Medulla oblongata (tissue), 1 donor: Measurements from ENCODE around the gene MAP3K1.
"Not testable (repeated sequence)": the region's sequence is repeated elsewhere in the genome, so short reads cannot be mapped to it uniquely, and the experiment has no call there.

Experiments used
- DNase-seq: peaks from one replicate; pipeline ENCODE4 v3.0.0-alpha.2; 2015; ENCODE audit errors: extremely low spot score

MAP3K1 gene

DNA sequence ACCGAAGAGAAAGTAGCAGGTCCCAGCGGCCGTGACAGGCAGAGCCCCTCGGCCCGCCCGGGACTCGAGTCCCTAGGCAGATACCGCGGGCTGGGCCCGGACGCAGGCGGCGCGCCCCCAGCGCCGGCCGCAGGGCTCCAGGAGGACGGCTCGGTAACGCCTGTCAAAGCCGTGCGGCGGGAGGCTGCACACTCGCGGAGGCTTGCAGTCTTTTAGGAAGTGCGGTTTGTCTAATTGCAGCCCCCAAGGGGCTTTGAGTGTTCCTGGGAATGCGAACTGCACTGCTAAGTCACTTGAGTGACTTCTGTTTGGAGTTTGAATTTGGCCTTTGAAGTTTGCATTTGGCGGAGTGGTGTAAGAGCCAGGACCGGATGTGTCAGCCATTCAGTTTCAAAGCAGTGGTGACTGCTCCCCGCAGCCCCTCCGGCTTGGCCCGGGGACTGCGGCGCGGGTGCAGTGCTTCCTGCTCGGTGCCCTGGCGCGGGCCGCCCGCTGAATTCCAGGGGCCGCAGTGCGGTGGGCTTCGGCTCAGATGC lies 1.3 kb downstream of the MAP3K1 start:
- peak; percentile 70 for DNase-seq

DNA sequence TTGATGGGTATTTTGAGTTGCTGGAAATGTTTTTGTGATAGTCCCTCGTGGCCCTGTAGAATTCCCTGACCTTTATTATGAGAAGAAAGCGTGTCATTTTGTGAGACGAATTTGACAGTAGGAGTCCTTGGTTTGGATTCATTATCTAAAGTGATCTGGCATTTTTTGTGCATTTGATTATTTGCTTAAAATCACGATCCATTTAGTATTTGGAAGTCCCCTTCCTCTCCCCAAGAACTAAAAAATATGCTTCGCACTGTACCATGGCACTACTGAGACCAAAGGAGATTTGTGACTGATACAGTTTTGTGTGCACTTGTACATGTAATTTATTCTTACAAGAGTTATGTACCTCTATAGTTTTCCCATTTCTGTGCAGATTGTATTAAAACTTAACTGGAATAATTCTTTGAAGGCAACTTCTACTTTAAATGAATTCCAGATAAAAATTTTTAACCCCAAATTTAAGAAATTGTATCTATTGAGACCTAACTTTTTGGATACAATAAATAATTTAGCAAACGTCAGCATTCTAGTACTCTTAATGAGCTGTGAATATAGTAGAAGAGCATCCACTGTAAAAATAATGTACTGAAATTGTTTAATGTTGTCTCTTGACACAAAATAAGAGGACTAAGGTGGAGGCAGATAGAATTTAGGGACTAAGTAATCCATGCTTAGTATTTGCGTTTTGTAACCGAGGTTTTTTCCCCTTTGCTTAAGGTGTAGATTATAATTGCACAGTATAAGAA lies 2.1 kb downstream of the MAP3K1 start:
- DNase-seq, result no peak

DNA sequence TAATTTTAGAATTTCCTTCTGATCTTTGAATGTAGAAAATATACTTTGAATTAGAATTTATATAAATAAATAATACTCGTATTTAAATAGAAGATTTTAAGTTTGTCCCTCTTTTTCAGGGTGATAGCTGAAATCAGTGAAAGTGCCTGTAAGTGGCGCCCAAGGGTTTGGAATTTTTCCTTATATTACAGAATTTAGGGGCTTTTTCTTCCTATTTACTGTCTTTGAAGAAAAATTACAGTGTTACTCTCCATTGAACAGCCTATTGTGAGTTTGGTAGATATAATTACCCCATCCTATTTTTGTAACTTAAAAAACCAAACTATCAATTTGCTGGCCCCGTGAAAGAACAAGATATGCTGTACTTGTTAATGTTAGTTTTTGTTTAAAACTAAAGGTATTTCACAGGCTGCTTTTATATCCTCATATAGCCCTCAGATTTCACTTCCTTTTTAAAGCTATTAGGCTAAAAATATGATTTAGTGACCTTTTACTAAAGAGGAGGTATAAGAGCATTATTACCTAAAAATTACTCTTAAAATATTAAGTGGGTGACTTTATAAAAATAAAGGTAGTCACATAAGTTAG lies 3.2 kb downstream of the MAP3K1 start:
- no peak for DNase-seq

DNA sequence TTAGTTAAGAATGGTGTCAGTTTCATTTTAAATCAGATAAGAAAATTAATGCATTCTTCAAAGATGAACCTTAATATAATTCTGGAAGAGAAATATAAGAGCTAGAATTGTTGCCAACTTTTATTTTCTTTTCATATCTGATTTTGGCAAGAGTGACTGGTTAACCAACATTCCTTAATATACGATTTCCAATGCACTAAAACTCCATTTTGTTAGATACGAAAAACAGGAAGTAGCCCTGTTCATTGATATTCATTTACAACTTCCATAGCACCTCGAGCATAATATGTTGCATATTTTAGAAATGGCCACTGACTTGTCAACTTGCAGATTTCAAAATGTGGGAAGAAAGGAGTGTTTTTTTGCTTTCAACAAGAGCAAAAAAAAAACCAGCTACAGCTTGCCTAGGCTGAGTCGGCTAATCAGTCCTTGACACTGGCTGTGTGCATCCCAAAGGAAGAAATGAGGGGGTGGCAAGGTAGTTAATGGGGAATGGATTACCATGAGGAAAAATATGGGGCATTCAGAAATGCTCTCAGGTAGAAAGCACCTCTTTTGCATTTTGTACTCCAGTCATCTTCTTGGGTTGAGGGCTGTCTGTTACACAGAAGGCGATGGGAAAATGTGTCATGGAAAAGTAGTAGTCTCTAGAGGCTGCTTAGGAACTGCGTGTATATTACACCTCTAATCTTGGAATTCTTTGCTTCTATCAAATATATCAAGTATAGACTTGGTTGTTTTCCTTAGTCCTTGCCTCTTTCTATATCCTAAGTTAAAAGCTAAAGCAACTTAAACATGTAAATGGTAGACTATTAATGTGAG lies 3.9 kb downstream of the MAP3K1 start:
- DNase-seq, result no peak

GRCh38 chr5:56821868-56822267 lies 6.5 kb downstream of the MAP3K1 start:
- DNase-seq, result not testable (repeated sequence)

GRCh38 chr5:56822981-56823380 lies 7.6 kb downstream of the MAP3K1 start:
- DNase-seq, result peak; percentile 47

DNA sequence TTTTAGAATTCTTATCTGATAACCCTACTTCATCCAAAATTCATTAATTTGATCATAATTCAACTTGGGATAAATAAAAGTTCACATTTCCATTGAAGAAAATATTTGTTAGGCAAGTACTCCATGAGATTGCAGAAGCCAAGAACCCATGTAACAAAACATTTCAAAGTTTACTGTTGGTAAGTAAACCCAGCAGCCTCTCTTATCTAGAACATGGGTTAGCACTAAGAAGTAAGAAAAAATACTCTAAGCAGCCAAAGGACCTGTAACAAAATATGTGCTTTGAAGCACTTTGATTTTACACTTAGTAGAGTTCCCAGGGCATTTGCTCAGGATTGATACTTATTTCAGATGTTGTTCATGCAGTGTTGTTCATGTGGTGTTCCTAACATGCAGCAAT lies 8.7 kb downstream of the MAP3K1 start:
- no peak for DNase-seq

- no peak for DNase-seq
These were observed 10.0 kb downstream of the MAP3K1 start for GRCh38 chr5:56825222-56825824.

DNA sequence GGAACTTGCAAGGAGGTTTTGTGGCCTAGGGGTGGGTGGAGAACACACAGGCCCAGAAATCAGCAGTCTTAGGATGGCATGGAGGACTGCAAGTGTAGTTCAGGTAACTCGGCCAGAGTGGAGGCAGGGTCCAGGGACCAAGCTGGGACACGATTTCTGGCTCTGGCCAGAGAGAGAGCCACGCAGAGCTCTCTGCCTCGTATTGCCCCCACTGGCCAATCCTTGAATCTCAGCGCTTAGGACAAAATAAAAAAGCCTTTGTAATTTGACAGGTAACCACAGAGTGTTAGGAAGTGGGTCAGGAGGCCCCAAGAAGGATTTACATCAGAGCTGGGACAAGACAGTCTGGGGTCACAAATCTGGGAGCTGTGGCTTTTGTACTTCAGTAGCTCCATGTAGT lies 11.7 kb downstream of the MAP3K1 start:
- no peak for DNase-seq

- no peak for DNase-seq
These were observed 12.6 kb downstream of the MAP3K1 start for GRCh38 chr5:56827924-56828323.

DNA sequence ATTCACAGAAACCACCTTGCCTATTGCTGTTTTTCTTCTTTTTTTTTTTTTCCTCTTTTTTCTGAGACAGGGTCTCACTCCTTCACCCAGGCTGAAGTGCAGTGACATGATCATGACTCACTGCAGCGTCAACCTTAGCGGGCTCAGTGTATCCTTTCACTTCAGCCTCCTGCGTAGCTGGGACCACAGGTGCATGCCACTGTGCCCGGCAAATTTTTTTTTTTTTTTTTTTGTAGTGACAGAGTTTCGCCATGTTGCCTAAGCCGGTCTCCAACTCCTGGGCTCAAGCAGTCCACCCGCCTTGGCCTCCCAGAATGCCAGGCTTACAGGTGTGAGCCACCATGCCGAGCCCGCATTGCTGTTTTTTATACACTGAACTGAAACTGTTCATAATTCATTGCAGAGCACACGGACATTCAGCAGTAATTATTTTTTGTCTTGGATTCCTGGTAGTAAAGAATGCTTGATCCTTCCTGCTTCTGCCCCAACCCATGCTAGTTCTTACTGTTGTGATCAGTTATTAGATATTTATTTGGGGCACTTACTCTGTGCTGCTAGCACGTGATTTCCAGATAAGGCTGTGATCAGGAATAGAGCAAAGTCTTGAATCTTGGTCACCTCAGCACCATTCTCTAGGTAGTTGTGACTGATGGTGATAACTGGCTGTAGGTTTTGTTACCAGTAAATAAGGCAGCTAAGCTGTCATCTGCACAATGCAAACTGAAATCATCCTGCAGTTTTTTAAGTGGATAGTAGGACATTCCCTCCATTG lies 14.0 kb downstream of the MAP3K1 start:
- no peak for DNase-seq

- DNase-seq, result no peak
These were observed 16.4 kb downstream of the MAP3K1 start for GRCh38 chr5:56831773-56832172.

DNA sequence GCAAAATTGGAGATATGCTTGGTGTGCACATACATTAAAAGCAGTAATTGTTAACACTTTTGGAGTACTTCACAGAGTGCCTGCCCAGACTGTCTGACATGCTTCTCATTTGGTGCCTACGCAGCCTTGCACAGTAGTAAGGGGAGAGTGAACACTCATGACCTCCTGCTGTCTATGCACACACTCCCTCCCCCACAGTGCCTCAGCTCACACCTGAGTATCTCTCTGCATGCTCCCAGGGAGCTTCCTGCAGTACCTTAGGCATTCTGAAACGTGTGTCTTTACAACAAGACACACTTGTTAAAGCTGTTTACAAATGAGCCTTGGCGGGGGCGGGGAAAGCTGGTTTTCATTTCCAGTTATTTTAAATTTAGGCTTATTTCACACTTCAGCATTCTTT lies 18.0 kb downstream of the MAP3K1 start:
- DNase-seq, result no peak

DNA sequence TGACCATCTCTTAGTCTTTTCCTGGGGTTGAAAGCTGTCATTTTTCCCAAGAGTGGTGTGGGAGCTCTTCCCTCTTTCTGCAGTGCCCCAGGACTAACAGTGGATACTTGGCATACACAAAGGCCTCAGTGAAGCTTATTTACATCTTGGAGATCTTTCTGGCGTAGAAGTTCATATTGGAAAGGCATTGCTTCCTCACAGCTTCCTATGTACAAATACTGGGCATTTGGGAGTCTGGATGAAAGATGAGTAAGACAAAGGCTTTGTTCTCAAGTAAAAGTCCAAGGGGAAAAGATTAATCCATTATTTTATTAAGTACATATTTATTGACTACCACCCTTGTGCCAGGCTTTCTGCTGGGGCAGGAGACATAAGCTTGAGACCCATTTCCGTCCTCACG lies 22.0 kb downstream of the MAP3K1 start:
- no peak for DNase-seq

GRCh38 chr5:56837956-56838355 lies 22.6 kb downstream of the MAP3K1 start:
- DNase-seq, result no peak

DNA sequence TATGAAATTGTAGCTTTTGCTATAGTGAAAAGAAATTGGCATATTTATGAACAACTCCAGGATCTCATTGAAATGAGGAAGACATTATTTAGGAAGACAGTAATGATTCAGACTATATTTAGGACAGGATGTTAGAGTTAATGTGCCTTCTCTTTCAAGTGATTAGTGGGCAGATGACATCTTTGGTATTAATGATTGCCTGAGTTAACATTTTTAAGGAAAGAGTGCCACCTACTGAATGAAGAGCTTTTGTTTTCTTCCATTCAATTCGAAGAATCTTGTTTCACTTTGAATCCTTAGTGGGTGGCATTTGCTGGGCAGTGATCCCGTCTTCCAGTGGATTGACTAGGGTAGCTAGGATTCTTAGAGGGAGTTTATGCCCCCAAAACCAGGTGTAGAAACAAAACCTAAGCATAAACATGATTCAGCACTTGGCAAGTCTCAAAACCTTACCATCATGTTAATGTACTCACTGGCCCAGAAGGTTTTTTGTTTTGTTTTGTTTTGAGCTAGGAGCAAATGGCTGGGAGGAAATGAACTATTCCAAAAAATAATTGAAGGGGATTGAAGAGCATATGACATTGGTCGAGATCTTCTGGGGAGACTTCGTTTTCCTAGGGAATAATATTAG lies 23.2 kb downstream of the MAP3K1 start:
- peak; percentile 88 for DNase-seq

GRCh38 chr5:56839062-56839461 lies 23.7 kb downstream of the MAP3K1 start:
- DNase-seq, result no peak

- no peak for DNase-seq
These were observed 25.2 kb downstream of the MAP3K1 start for GRCh38 chr5:56840597-56840996.

DNA sequence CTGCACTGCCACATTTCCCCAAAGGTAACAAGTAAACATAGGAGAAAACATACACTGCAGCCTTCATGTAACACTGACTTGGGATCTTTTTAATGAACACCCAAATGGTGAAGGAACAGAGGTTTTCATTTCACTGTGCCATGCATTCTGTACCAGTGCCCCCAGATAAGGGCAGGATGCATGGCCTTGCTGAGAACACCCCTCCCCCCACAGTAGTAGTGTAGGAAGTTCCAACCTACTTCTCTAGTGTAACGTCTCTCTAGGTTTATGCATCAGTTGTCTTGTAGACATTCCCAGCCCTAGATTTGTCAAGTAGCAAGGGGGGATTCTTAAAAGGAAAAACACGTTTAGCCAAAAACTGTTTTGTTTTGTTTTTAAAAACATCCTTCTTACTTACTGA lies 29.9 kb downstream of the MAP3K1 start:
- no peak for DNase-seq

- DNase-seq, result no peak
These were observed 30.6 kb downstream of the MAP3K1 start for GRCh38 chr5:56845904-56846480.

DNA sequence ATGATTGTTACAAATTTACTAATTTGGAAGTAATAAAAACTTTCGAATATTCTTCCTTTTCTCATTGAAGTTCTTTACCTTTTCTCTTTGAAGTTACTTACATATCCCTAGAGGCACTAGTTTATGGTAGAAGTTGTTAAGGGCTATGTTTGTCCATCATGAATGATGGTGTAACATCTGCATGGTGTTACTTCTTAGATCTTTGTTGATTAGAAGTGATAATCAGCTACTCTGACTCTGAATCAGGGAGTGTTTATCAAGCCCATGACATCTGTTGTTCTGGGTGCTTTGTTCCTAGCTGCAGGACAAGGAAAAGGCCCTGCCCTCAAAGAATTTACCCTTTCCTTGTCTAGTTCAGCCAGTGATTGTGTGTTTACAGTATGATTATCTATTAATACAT lies 32.9 kb downstream of the MAP3K1 start:
- DNase-seq, result no peak
